ENCODE results near the gene ZDHHC7.

The ZDHHC7 gene

DNA sequence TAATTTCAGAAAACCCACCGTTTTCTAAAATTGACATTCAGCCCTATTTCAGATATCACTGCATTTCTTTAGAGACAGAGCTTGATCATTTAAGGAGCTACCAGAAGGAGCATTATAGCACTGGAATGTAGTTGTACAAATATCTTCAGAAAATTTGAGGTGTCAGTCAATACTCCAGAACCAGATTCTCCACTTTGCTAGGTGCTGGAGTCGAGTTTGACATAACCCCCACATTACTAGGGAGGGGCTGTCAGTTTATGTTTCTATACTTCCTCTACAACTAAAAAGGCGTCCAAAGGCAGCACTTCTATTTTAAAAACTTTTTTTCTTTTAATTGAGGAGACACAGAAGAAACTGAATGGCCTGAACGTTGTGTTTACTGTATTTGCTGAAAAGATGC lies 15.4 kb upstream of the ZDHHC7 start:
- DNase-seq (ENCODE audit: insufficient read length, low spot score) (no peak), FAIRE-seq (no peak)

GRCh38 chr16:85025781-85026653 lies 14.7 kb upstream of the ZDHHC7 start:
- FAIRE-seq (peak; percentile 26), DNase-seq (ENCODE audit: insufficient read length, low spot score) (no peak)

- DNase-seq (ENCODE audit: insufficient read length, low spot score): no peak
- FAIRE-seq: no peak
Measured at GRCh38 chr16:85019659-85020245, 8.4 kb upstream of the ZDHHC7 start.

DNA sequence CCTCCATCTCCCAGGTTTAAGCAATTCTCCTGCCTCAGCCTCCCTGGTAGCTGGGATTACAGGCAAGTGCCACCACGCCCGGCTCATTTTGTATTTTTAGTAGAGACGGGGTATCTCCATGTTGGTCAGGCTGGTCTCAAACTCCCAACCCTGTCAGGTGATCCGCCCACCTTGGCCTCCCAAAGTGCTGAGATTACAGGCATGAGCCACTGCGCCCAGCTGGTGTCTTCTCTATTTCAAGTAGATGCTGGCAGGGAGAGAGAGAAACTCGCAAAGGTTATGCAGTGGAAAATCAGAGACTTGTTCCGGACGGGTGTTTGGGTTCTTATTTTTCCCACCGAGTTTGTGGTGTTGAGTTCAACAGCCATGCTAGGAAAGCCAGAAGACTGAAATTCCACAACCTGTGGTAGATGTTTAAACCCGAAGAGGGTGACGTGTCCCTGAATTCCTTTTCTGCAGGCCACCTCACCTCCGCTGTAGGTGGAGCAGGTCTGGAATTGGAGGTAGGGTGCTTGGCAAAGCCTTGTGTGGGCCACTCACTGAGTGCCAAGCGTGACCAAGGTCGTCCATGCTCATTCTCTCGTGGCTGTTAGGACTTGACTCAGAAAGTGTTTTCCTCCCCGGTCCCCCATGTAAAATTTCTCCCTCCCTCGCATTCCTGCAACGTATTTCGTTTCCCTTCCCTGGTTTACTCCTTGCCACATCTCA lies 7.3 kb upstream of the ZDHHC7 start:
- no peak for DNase-seq (ENCODE audit: insufficient read length, low spot score)
- no peak for FAIRE-seq

GRCh38 chr16:85017633-85018032 lies 6.3 kb upstream of the ZDHHC7 start:
- FAIRE-seq (no peak), DNase-seq (ENCODE audit: insufficient read length, low spot score) (no peak)

GRCh38 chr16:85017151-85017550 lies 5.8 kb upstream of the ZDHHC7 start:
- FAIRE-seq (peak; percentile 23), DNase-seq (ENCODE audit: insufficient read length, low spot score) (no peak)

DNA sequence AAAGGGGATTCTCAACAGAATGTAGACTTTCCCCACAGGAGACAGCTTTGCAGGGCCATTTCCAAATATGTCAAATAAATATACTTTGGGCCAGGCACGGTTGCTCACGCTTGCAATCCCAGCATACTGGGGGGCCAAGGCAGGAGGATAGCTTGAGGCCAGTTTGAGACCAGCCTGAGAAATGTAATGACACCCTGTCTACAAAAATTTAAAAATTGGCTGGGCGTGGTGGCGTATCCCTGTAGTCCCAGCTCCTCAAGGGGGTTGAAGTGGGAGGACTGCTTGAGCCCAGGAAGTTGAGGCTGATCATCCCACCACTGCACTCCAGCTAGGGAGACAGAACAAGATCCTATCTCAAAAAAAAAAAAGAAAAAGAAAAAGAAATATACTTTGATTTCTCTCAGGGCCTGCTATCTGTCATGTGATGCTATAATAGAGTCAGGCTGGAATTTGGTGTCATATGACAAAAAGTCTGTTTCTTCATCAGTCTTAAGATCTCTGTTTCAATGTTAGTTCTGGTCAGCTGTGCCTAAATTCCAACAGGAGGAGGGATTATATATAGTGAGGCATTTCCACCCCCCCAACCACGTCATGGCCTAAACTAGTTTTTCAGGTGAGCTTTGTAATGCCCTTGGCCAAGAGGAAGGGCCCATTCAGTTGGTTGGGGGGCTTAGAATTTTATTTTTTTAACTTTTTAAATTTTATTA lies 4.3 kb upstream of the ZDHHC7 start:
- no peak for DNase-seq (ENCODE audit: insufficient read length, low spot score)
- FAIRE-seq: no peak

GRCh38 chr16:85014311-85014710 lies 3.0 kb upstream of the ZDHHC7 start:
- DNase-seq (ENCODE audit: insufficient read length, low spot score) (no peak), FAIRE-seq (no peak)

GRCh38 chr16:85011846-85012284 lies 530 bp upstream of the ZDHHC7 start:
- FAIRE-seq (no peak), DNase-seq (ENCODE audit: insufficient read length, low spot score) (no peak)

GRCh38 chr16:85010446-85010930 lies 847 bp downstream of the ZDHHC7 start:
- DNase-seq (ENCODE audit: insufficient read length, low spot score) (no peak), FAIRE-seq (no peak)

GRCh38 chr16:85008271-85008670 lies 3.1 kb downstream of the ZDHHC7 start:
- FAIRE-seq: no peak

GRCh38 chr16:85007496-85008214 lies 3.7 kb downstream of the ZDHHC7 start:
- DNase-seq (ENCODE audit: insufficient read length, low spot score) (no peak), FAIRE-seq (no peak)

More at GRCh38 chr16:85008271-85008670, 3.1 kb downstream of the ZDHHC7 start:
- no peak for DNase-seq (ENCODE audit: insufficient read length, low spot score)

- DNase-seq (ENCODE audit: insufficient read length, low spot score) (no peak), FAIRE-seq (no peak)
Measured at GRCh38 chr16:85006639-85007038, 4.7 kb downstream of the ZDHHC7 start.

DNA sequence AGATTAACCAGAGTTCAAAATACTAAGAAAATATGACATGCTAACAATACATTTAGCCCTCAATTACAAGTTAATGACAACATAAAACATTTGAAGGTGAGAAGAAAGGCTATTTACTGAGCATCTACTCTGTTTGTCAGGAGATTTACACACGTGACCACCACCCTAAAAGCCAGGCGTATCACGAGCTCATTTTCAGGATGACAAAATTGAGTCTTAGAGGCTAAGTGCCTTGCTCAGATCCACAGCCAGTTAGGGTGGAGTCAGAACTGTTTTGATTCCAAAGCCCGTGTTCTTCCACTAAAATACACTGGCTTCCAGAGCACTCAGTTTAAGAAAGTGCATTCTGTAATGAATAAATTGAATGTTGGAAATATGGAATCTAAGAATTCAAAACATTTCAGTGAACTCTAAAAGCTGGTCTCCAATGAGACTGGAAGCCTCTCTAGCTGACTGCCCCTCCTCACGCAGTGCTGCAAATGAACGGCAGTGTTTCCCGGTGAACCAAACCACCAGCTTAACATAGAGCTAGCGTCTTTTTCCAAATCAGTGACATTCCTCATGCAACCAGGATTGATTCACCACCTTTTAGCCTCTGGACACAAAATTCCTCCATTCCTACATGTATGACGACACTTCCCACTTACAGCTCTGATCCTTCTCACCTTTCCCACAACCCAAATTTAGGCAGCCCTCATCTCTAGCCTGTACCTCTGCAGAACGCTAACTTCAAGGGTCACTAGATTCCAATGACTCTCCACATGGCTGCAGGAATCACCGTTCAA lies 5.9 kb downstream of the ZDHHC7 start:
- DNase-seq (ENCODE audit: insufficient read length, low spot score) (no peak), FAIRE-seq (peak; percentile 72)

DNA sequence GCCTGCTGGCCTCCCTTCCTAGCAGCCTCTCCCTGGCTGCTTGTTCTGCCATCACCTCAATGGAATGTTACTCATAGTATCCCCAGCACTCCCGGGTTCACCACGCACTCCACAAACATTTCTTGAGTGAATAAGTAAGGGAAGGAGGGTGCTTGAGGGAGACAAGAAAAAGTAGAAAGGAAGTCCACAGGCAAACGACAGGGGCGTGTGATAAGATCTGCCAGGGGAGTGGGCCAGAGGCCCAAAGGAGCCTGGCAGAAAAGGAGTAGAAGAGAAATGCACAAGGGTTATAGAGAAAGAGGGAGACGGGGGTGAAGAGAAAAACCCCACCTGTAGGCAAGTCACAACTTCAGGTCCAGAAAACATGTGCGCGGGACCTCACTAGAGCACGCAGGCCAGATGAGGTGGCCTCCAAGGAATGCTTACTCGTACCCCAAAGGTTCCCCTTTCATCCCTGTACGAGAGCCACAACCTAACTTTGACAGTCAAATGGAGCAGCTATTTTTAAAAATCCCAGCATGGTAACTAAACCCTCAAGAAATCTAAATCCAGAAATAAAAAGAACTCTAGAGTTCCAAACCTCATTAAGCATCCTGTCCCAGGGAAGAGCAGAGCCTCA lies 6.6 kb downstream of the ZDHHC7 start:
- FAIRE-seq: peak; percentile 62
- DNase-seq (ENCODE audit: insufficient read length, low spot score): peak; percentile 85

DNA sequence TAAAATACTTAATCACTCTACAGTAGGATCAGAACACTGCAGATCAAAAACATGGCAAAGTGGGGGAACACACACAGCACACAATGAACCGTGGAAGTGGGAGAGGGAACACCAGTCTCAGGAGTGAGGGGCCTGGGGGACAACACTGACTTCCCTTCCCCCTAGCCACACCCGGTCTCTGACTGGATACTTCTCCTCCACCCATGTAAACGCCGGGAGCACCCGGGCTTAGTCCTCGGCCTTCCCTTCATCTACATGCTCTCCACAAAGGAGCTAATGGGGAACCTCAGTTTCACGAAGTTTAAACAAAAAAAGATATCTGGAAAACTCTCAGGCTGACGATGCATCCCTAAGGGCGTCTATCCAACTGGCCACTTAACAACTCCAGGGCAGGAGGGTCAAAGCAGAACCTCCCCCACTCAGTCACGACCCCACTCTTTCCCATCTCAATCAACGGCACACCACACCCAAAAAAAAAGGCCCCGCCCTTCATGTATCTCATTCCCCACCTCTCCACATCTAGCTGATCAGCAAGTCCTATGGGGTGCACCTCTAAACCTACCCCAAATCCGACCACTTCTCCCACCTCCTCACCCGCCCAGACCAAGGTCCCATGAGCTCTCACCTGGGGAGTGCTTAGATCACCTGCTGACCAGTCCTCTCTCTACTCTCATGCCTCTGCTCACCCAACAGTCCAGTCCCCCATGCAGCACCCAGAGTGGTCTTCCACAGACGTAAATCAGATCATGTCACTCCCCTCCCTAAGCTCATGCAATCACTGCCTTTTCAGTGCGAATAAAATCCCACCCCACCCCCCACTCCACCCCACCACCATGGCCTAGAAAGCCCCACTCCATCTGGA lies 7.4 kb downstream of the ZDHHC7 start:
- FAIRE-seq (no peak), DNase-seq (ENCODE audit: insufficient read length, low spot score) (no peak)

DNA sequence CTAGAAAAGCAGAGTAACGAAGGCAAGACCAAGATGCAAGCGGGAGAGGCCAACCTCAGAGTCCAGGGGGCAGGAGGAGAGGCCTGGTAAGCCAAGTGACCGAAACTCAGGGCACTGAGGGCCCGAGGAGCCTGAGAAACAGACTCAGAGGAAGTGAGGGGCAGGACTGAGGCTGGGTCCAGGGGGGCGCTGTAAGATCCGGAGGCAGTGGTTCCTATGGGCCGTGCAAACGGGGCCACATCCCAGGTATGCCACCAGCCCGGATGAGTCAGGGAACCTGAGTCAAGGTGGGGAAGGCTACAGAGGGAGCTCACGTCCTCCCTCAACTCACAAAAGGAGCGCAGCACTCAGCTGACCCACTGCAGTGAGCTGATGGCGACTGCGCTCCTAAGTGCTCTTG lies 8.3 kb downstream of the ZDHHC7 start:
- FAIRE-seq: no peak
- no peak for DNase-seq (ENCODE audit: insufficient read length, low spot score)

DNA sequence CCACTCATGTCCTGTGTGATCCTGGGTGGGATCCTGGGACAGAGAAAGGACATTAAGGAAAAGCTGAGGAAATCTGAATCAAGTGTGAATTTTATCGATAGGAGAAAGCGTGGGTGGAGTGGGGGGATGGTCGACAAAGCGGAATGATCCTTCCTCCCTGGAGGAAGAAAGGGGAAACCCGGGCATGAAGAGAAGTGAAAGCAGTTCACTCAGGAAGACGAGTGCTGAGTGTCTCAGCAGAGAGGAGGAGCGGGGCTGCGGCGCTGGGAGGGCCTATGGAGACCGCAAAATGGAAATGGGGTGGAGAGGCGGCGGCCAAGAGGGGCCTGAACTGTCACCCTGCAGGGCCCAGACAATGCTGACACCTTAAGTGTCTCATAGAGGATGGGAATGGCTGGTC lies 8.7 kb downstream of the ZDHHC7 start:
- FAIRE-seq: no peak
- no peak for DNase-seq (ENCODE audit: insufficient read length, low spot score)
